Upper lobe of left lung (tissue), 4 donors: Measurements from ENCODE around the gene ABCC8.

ENCODE experiments used
- CTCF ChIP-seq, 6 experiments: fragments of 450-650 bp in 4 of 6; fragments of 200-600 bp in 2 of 6; sonication (generic) in 2 of 6; IDR thresholded peaks; one replicate each; pipeline ENCODE4 v1.5.1; 2016 to 2019; ENCODE audit warnings: antibody characterized with exemption in 6 of 6
- EP300 ChIP-seq, 4 donors: sonication (generic); formaldehyde crosslinking; IDR thresholded peaks; one replicate each; pipeline ENCODE4 v1.5.1; 2017; ENCODE audit warnings: antibody characterized with exemption in 4 of 4, control low read depth in 2 of 4
- POLR2A ChIP-seq, 4 donors: fragments of 450-650 bp; IDR thresholded peaks; one replicate each; pipeline ENCODE4 v1.5.1; 2016 to 2017; ENCODE audit warnings: antibody characterized with exemption in 4 of 4, mild to moderate bottlenecking in 2 of 4
- POLR2AphosphoS5 ChIP-seq, 2 donors: sonication (generic); formaldehyde crosslinking; IDR thresholded peaks; one replicate each; pipeline ENCODE4 v1.5.1; 2017; ENCODE audit warnings: antibody characterized with exemption in 2 of 2

GRCh38 chr11:17517186-17517585, 40.5 kb upstream of the ABCC8 start:
- no peak for TF ChIP-seq CTCF (IDR thresholded peaks at IDR 0.05)
- TF ChIP-seq POLR2AphosphoS5 (IDR thresholded peaks at IDR 0.05), result no peak
- TF ChIP-seq POLR2A (IDR thresholded peaks at IDR 0.05), result no peak
- TF ChIP-seq EP300 (IDR thresholded peaks at IDR 0.05), result no peak
